Measurements from ENCODE around the gene MUSTN1. TPM values are rescaled to one million over a fixed set of nuclear protein-coding genes. Genes with fewer than 3 reads are reported as not detected.

MUSTN1 gene
- not detected in 2 replicates for total RNA-seq

DNA sequence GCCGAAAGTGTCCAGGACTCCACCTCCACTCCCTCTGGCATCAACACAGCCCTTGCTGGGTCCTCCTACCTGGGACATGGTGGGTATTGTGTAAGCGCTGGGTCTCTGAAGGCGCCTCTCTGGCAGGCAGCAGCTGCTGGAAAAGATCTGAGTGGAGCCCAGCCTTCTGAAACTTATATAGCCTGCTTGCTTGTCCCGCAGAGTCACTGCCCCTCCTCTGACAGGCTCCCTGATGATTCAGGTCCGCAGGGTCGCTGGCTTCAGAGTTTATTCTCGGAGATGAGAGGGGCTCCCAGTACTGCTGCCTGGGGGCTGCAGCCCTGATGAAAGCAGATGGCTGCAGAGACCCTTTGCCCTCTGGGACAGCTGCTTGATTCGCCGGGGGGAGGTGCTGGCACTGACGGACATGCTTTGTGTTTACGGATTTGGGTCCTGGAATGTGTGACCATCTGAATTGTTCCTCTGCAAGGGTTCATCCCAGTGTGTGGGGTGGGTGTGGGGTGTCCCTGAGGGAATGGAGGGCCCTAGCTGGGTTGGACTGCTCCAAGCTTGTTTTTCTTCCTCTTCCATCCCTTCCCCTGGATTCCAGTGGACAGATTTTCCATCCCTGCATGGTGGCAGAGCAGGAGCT lies at the start of gene MUSTN1:
Gene MUSTN1 (minus strand): TSS at position 149 of the 631 bp plus-strand sequence. CDS start 71 bp downstream, at position 78.

DNA sequence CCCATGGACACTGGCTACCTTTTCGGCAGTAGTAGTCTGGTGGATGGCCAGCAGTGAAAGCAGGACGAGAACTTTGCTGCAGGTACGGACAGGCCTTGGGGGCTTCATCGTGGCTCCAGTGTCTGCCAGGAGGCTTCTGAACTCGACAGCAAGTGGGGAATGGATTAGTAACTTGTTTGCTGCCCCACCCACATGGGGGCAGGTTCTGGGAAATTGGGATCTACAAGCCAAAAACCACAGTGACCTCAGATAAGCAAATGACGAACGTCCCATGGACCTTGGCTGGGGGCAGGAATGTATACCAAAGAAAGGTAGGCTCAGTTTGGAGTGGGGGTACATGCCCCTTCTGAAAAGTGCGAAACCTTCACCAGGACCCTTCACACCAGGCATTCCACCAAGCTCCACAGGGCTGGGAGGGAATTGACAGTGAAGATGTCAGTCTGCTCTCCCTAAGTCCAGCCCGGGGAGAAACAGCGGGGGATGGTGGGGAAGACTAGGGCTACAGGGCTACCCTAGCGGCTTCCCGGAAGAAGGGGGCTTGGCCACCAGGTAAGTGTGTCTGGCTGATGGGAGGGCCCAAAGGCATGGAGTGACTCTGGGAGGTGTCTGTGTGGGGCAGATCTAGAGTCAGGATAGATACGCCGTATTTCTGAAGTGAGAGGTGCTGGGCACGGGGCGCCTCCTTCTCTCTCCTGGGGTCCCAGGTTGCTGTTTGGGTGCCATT lies 4.1 kb downstream of the MUSTN1 start, which contains the start of gene ITIH4:
Gene ITIH4 (minus strand): TSS at position 138 of the 724 bp plus-strand sequence. CDS start 30 bp downstream, at position 108.

DNA sequence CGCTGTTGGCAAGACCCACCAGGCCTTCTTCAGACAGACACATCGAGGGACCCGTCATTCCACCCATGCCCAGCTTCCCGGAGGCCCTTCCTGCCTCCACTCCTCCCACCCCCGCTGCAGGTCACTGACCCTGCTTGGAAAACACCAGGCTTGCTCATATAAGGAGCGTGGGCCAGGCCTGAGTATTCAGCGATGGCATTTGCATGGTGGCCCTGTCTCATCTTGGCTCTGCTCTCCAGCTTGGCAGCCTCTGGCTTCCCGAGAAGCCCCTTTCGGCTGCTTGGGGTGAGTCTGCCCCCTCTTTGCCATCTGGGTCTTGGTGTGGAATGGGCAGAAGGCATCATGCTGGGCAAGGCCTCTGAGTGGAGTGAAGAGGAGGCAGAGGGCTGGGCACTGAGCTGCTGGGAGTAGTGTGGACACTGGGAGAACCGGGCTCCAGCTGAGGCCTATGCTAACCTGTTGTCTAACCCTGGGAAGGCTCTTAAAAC lies 40.2 kb downstream of the MUSTN1 start, which contains the start of gene ITIH3:
Gene ITIH3 (plus strand): TSS at position 185 of the 488 bp plus-strand sequence. CDS start 8 bp downstream, at position 193.

Other genes starting within 250 kb of the MUSTN1 start
- gene PBRM1, start 149.1 kb downstream of the MUSTN1 start, total RNA-seq, result 50.8 and 60.8 TPM in 2 replicates
- gene GNL3, start 149.0 kb downstream of the MUSTN1 start, total RNA-seq, result 121 and 123 TPM in 2 replicates
- 60.3 and 96.1 TPM in 2 replicates for gene GLT8D1, start 129.2 kb downstream of the MUSTN1 start, total RNA-seq
- gene SPCS1, start 128.9 kb downstream of the MUSTN1 start, total RNA-seq, result 34.4 and 36.6 TPM in 2 replicates
- 14.8 and 18.7 TPM in 2 replicates for gene NEK4, start 64.1 kb downstream of the MUSTN1 start, total RNA-seq
- gene ITIH1, start 57.4 kb downstream of the MUSTN1 start, total RNA-seq, result not detected in 2 replicates
- gene ITIH3, start 40.2 kb downstream of the MUSTN1 start, total RNA-seq, result 0.09 TPM in 1 of 2 replicates, not detected in the other
- gene ITIH4, start 4.3 kb downstream of the MUSTN1 start, total RNA-seq, result 0.38 and 0.72 TPM in 2 replicates
- gene STIMATE, start 62.5 kb upstream of the MUSTN1 start, total RNA-seq, result 11.2 and 12.4 TPM in 2 replicates
- gene SFMBT1, start 211.1 kb upstream of the MUSTN1 start, total RNA-seq, result 2.2 and 2.8 TPM in 2 replicates